GM21390 (cell line): Measurements from ENCODE around the gene RIMS1.
"Not testable (repeated sequence)": the region's sequence is repeated elsewhere in the genome, so short reads cannot be mapped to it uniquely, and the experiment has no call there.

Source experiments
- ATAC-seq: cut with Tn5 transposase; IDR thresholded peaks from one replicate; pipeline ENCODE4 v1.9.1; 2021; ENCODE audit not compliant: unreplicated experiment

The RIMS1 gene

DNA sequence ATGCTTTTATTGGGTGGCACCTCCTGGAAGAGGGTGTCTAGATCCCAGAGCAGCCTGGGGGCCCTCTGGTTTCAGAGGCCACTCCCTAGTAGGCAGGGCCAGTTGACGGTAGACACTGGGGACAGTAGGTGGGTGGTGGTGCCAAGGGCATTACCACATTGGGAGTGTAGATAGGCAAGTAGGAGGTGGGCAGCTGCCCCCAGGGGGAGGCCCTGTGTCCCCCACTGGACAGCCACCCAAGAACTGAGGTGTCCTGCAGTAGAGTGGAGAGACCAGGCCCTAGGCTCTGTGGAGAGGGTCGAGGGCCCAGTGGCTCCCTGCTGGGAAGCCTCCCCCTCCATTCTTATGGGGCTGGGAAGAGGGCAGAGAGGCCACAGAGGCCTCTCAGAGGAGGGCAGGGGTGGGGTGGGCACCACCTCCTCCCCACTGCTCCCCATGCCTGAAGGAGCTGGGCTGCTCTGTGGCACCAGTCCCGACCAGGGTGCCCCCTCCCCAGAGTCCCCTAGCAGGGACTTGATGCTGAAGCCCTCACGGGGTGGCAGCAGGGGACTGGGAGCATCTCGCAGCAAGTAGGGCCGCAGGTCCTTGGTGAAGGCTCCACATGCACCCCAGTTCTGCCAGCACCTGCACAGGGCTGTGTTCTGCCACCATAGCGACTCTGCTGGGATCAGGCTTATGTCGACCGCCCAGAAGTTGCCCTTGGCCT is 430.5 kb downstream of the RIMS1 start:
- ATAC-seq, result no peak

- no peak for ATAC-seq
These were observed 435.4 kb downstream of the RIMS1 start for GRCh38 chr6:72321788-72322187.

DNA sequence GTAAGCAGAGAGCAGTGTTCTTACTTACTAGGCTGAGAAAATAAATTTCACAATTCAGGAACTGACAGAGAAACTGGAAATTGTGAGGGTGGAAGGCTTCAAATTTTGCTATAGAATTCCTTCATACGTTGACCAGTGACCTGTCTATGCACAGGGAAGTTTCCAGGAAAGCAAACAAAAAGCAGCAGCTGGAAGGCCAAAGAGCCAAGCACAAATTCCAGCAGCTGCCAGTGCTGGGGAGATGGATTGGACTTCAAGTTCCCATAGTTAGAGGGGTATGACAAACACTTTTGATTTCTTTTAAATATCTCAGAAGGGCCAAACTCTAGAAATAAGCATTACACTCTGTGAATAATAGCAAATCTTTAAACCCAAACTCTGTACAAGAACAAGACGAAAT is 436.4 kb downstream of the RIMS1 start:
- no peak for ATAC-seq

GRCh38 chr6:72324591-72324990 is 438.2 kb downstream of the RIMS1 start:
- ATAC-seq, result no peak

DNA sequence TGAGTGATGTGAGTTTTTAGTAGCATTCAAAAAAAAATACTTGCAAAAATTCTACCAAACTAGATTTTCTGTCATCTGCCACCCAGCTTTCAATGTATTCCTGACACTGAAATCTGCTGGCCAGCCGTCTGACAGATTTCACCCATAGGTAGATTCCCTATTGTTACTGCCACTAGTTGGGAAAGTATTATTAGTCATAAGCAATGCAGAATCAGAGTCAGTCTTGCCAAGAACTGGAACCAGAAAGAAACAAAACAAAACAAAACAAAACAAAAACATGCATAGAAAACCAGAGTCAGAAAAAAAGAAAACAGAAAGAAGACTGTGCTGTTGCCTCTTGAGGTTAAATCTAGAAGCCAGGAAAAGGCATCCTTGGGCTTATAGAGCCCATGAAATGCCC is 442.4 kb downstream of the RIMS1 start:
- ATAC-seq, result no peak

GRCh38 chr6:72335203-72335602 is 448.9 kb downstream of the RIMS1 start:
- ATAC-seq, result not testable (repeated sequence)

GRCh38 chr6:72348926-72349325 is 462.6 kb downstream of the RIMS1 start:
- ATAC-seq, result no peak

GRCh38 chr6:72350296-72350881 is 464.0 kb downstream of the RIMS1 start:
- no peak for ATAC-seq

DNA sequence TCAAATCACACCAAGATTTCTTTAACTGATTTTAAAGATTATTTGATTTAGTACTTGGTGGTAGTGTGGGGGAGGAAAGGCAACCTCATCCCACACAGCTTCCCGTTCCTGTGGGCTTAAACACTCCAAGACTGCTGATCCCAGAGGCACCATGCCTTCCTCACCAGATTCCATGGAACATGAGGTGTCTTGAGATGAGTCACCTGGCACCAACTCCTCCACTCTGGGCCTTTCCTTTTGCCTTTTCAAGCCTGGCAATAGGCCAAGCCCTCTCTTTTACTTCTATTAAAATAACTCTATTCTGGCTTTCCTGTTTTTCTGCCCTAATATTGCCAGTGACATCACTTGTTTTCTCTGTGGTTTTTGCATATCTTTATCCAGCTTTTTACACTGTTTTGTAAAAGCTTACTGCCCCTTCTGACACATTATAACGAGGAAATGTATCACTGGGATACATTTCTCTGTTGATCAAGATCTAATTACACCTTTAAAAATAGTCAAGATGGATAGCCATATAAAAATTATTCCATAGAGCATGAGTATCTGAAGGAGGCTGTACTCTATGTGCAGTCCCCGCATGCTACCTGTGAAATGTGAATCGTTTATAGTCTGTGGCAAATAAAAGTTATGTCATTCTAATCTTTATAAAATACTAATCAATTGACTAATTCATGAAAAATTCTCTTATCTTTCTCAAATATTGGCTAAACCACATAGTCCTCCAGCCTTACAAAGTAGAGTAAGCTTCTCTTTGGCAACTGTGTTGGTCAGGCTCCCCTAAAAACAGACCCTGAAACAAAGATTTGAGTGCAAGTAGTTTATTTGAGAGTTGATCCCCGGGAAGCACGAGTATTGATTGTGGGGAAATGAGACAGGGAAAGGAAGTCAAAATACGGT is 477.7 kb downstream of the RIMS1 start:
- ATAC-seq, result no peak

- peak; percentile 74 for ATAC-seq
These were observed 479.4 kb downstream of the RIMS1 start for GRCh38 chr6:72365773-72366172.

DNA sequence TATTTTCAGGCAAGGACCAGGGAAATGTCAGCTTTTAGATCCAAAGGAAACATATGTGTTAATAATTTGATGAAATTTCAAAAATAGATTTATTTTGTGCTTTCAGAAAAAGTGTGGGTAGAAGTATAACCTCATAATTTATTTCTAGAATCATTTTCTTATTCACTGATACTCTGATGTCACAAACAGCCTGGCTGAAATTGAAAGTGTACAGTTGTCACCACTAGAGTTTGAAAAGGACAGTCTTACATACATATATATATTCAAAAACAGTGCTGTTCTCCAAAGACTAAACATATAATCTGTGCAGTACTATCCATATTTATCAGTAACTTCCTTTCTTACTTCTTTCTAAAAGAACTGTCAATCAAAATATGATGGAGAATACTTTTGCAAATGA is 481.1 kb downstream of the RIMS1 start:
- peak; percentile 53 for ATAC-seq

DNA sequence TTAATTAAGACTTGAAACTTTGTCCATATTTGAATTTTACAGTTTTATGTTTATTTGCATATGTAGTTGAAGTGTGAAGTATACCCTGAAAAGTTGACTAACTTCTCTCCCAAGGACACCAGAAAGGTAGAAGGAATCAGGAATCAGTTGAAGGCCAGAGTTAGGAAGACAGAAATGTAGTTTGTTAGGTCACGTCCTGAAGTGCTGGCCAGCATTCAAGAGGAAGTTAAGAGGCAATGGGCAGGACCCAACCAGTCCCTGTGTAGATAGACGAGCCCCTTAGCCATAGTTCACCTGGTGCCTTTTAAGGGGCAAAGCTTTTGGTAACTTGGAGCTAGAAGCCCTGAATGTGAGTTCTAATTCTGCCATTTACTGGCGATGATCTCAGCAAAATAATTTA is 485.1 kb downstream of the RIMS1 start:
- no peak for ATAC-seq

DNA sequence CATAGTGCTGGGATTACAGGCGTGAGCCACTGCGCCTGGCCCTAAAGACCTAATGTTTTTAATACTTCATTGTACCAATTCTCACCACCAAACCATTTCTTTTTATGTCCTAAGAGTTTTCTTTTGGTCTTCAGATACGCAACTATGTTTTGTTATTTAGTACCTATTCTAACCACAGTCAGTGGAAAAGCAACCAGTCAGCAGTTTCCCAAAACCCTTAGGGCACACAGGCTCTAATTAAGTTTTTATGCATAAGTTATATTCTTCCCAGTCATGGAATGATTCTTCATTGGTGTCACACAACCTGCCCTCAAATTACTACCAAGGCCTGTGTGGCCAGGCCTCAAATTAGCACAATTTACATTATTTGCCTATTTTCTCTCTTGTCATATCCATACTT is 487.8 kb downstream of the RIMS1 start:
- ATAC-seq, result no peak

- ATAC-seq, result no peak
These were observed 488.5 kb downstream of the RIMS1 start for GRCh38 chr6:72374857-72375256.

DNA sequence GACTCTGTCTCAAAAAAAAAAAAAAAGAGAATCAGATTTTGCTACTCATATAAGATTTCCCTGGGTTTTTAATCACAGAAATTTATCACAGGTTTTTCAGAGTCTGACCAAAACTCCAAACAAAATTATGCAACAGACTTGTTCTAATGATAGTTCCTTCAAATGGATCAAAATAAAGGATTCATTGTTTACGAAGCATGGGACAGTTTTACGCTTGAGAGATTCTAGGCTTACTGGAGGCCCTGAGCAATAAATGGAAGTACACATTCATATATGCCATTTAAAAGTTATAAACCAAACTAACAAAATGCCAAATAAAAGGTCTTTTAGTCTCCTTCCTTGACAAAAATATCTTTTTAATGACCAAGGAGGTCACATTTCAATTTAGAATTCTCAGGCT is 490.4 kb downstream of the RIMS1 start:
- ATAC-seq, result no peak

GRCh38 chr6:72381076-72381475 is 494.7 kb downstream of the RIMS1 start:
- ATAC-seq, result no peak

- peak; percentile 96 for ATAC-seq
These were observed 496.5 kb downstream of the RIMS1 start for GRCh38 chr6:72382602-72383529.

DNA sequence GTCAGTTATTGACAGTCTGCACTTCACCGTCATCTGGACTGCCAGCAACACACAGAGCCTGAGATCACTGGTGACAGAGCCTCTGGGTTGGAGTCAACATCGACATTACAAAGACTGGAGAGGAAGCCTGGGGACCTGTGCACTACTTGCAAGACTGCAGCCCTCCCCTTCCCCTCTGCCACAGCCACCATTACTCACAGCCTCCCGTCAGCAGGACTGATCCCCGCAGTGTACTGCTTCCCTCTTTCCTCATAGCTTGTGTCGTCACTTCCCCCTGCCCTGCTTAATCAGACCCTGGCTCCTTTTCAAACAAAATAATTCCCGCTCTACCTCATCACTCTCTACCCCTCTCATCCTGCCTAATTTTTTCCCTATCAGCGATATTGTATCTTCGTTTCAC is 500.0 kb downstream of the RIMS1 start:
- no peak for ATAC-seq

DNA sequence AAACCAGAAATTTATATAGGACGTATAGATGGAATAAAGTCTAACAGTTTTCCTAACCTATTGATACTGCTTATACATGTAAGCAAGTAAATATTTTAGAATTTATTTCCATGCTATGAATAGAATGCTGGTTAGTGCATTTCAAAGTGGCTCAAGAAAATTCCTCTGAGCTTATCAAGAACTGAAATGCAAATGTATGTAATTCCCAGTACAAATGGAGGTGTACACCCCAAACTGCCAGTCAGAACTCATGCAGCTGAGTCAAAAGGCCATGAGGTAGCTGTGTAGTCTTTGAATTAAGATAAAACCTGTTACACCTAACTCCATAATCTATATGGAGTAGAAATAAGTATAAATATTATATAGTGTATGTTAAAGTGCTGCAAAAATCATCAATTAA is 503.3 kb downstream of the RIMS1 start:
- no peak for ATAC-seq

DNA sequence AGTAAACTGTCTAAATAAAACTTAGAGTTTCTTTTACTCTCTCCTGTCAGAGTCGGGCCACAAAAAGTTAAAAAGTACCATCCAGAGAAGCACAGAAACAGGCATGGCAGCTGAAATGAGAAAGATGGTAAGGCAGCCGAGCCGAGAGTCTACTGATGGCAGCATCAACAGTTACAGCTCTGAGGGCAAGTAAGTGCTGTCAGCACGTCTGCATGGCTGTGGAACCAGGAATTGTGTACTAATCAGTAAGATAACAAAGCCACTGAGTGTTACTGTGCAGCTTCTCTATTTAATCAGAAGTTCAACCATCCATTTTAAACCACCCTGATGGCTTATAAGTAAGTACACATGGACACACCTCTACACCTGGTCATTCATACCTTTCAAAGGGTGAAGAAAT is 504.2 kb downstream of the RIMS1 start:
- no peak for ATAC-seq

DNA sequence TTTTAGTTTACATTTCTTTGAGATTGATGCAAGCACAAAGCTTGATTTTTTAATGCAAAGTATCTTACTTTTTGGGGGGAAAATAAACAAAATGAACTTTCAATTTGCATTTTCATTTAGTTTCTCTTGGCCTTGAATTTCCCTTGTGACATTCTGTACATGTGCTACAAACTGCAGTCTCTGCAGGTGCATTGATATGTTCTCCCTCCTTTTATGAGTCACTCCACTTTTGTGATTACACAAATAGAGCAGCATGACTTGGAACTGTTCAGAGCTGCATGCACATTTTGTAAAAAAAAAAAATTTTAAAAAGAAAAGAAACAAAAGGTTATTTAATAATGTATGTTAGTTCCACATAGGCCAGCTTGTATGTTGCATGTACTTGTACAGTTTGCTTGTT is 515.5 kb downstream of the RIMS1 start:
- no peak for ATAC-seq
